H1 (cell line): ENCODE results near the gene DAB2IP. TPM values are rescaled to one million over a fixed set of nuclear protein-coding genes. Genes with fewer than 3 reads are reported as not detected.

Experiments used
- CTCF ChIA-PET: fragments of 300-600 bp; sonication (Branson Sonifier 250); formaldehyde crosslinking; loops from one replicate; lab custom pipeline; 2021; ENCODE audit not compliant: partially characterized antibody; lab: Charles Lee
- POLR2A ChIA-PET: fragments of 300-600 bp; sonication (Branson Sonifier 250); formaldehyde crosslinking; loops from one replicate; lab custom pipeline; 2021; ENCODE audit warnings: inconsistent platforms; ENCODE audit not compliant: partially characterized antibody; lab: Charles Lee
- DNase-seq, 2 experiments: peaks; one replicate each; pipeline versions ENCODE4 v3.0.0 to v3.0.0-alpha.2; 2010 to 2022; ENCODE audit warnings: low spot score in 2 of 2, low read depth in 1 of 2, mixed read lengths in 1 of 2
- FAIRE-seq: peaks from 2 replicates; lab custom pipeline; 2011; peaks lifted over from hg19 to GRCh38; lab: Jason Lieb, UNC
- H2AFZ ChIP-seq: 2 replicates; pipeline ENCODE4 v1.8.1; 2012; ENCODE audit warnings: low read length, inconsistent platforms
- H2AK5ac ChIP-seq: 2 replicates; pipeline ENCODE4 v1.6.1; 2013; ENCODE audit warnings: low read depth, low read length
- H2BK120ac ChIP-seq: replicated peaks from 2 replicates; pipeline ENCODE3; 2013; ENCODE audit warnings: low read depth, low read length, inconsistent platforms
- H2BK12ac ChIP-seq: 2 replicates; pipeline ENCODE4 v1.6.1; 2013; ENCODE audit warnings: low read depth, low read length
- H2BK15ac ChIP-seq: 2 replicates; pipeline ENCODE4 v1.6.1; 2013; ENCODE audit warnings: low read length
- H2BK20ac ChIP-seq: 2 replicates; pipeline ENCODE4 v1.6.1; 2013; ENCODE audit warnings: low read length
- H2BK5ac ChIP-seq: 2 replicates; pipeline ENCODE4 v1.6.1; 2013; ENCODE audit warnings: low read depth, low read length
- H3K14ac ChIP-seq: 2 replicates; pipeline ENCODE4 v1.6.1; 2013; ENCODE audit warnings: inconsistent platforms; ENCODE audit not compliant: insufficient read length
- H3K18ac ChIP-seq: 2 replicates; pipeline ENCODE4 v1.6.1; 2013; ENCODE audit warnings: low read length; ENCODE audit errors: extremely low read depth
- H3K23ac ChIP-seq: 2 replicates; pipeline ENCODE4 v1.6.1; 2013; ENCODE audit warnings: inconsistent platforms; ENCODE audit not compliant: insufficient read length
- H3K23me2 ChIP-seq: 2 replicates; pipeline ENCODE4 v1.6.1; 2013; ENCODE audit warnings: low read depth, low read length
- H3K27ac ChIP-seq: 2 replicates; pipeline ENCODE4 v1.6.1; 2011; ENCODE audit warnings: low read depth, low read length, inconsistent platforms
- H3K27me3 ChIP-seq, 4 experiments: replicated peaks in 1 of 4; 1 replicate in 1 of 4; 2 replicates in 3 of 4; pipeline versions ENCODE4 v1.6.1 to v1.8.1; 2011 to 2013; ENCODE audit warnings: low read length in 3 of 4, mild to moderate bottlenecking in 3 of 4, inconsistent platforms in 2 of 4, mixed read lengths in 2 of 4, moderate library complexity in 1 of 4; ENCODE audit not compliant: control insufficient read depth in 3 of 4, insufficient read depth in 3 of 4; ENCODE audit errors: extremely low read depth in 1 of 4
- H3K36me3 ChIP-seq, 4 experiments: 2 replicates each; pipeline versions ENCODE4 v1.6.1 to v1.8.1; 2011 to 2013; ENCODE audit warnings: mild to moderate bottlenecking in 4 of 4, low read length in 3 of 4, moderate library complexity in 2 of 4, control low read depth in 1 of 4, inconsistent platforms in 1 of 4; ENCODE audit not compliant: insufficient read depth in 4 of 4, control insufficient read depth in 2 of 4
- H3K4ac ChIP-seq: replicated peaks from 2 replicates; pipeline ENCODE3; 2013; ENCODE audit warnings: low read length, low read depth, mixed read lengths, inconsistent platforms; ENCODE audit not compliant: insufficient read length
- H3K4me1 ChIP-seq, 4 experiments: replicated peaks in 1 of 4; 1 replicate in 1 of 4; 2 replicates in 3 of 4; pipeline versions ENCODE4 v1.6.1 to v1.8.1; 2011 to 2013; ENCODE audit warnings: low read length in 3 of 4, inconsistent platforms in 2 of 4, mixed read lengths in 1 of 4; ENCODE audit not compliant: insufficient read depth in 4 of 4, control insufficient read depth in 3 of 4
- H3K4me2 ChIP-seq, 2 experiments: 2 replicates each; pipeline versions ENCODE4 v1.6.1 to v1.8.1; 2011 to 2013; ENCODE audit warnings: low read depth in 2 of 2, low read length in 2 of 2, control low read depth in 1 of 2, inconsistent platforms in 1 of 2, mild to moderate bottlenecking in 1 of 2; ENCODE audit not compliant: insufficient read depth in 1 of 2
- H3K4me3 ChIP-seq, 4 experiments: fragments of 200-600, 300-600 bp in 1 of 4; sonication (generic), shearing (Covaris generic), sonication (Bioruptor Twin) in 1 of 4; 2 replicates each; pipeline versions ENCODE4 v1.5.1 to v1.8.1; 2011 to 2016; ENCODE audit warnings: low read length in 4 of 4, low read depth in 3 of 4, control low read depth in 2 of 4, inconsistent platforms in 2 of 4, mild to moderate bottlenecking in 2 of 4, mixed read lengths in 1 of 4, moderate library complexity in 1 of 4; ENCODE audit not compliant: insufficient read depth in 2 of 4; ENCODE audit errors: extremely low read depth in 1 of 4
- H3K56ac ChIP-seq: replicated peaks from 2 replicates; pipeline ENCODE3; 2013; ENCODE audit warnings: low read depth, mild to moderate bottlenecking, mixed read lengths, low read length, inconsistent platforms; ENCODE audit not compliant: insufficient read length
- H3K79me1 ChIP-seq: 2 replicates; pipeline ENCODE4 v1.6.1; 2013; ENCODE audit warnings: low read depth, low read length, control low read depth
- H3K79me2 ChIP-seq, 2 experiments: 2 replicates each; pipeline versions ENCODE4 v1.6.1 to v1.8.1; 2012 to 2013; ENCODE audit warnings: low read length in 2 of 2, mild to moderate bottlenecking in 2 of 2, inconsistent platforms in 1 of 2; ENCODE audit not compliant: insufficient read depth in 2 of 2, control insufficient read depth in 1 of 2
- H3K9ac ChIP-seq, 4 experiments: replicated peaks in 1 of 4; 1 replicate in 1 of 4; 2 replicates in 3 of 4; pipeline versions ENCODE4 v1.6.1 to v1.8.1; 2011 to 2013; ENCODE audit warnings: low read depth in 3 of 4, low read length in 3 of 4, control low read depth in 2 of 4, mild to moderate bottlenecking in 2 of 4, moderate library complexity in 2 of 4, inconsistent platforms in 1 of 4; ENCODE audit errors: extremely low read depth in 1 of 4
- H3K9me3 ChIP-seq, 2 experiments: 2 replicates each; pipeline versions ENCODE4 v1.6.1 to v1.8.1; 2012 to 2013; ENCODE audit warnings: mild to moderate bottlenecking in 2 of 2, moderate library complexity in 2 of 2, control low read depth in 1 of 2, inconsistent platforms in 1 of 2, low read depth in 1 of 2, low read length in 1 of 2, mixed read lengths in 1 of 2; ENCODE audit not compliant: insufficient read depth in 2 of 2
- H4K20me1 ChIP-seq, 2 experiments: replicated peaks in 1 of 2; 2 replicates each; pipeline versions ENCODE3 to v1.8.1; 2011 to 2013; ENCODE audit warnings: inconsistent platforms in 2 of 2, low read length in 2 of 2, mild to moderate bottlenecking in 1 of 2; ENCODE audit not compliant: insufficient read depth in 2 of 2, control insufficient read depth in 1 of 2
- H4K5ac ChIP-seq: 2 replicates; pipeline ENCODE4 v1.6.1; 2013; ENCODE audit warnings: low read length, low read depth, mixed read lengths, inconsistent platforms; ENCODE audit not compliant: insufficient read length
- H4K8ac ChIP-seq: 2 replicates; pipeline ENCODE4 v1.8.0; 2013; ENCODE audit warnings: mild to moderate bottlenecking, moderate library complexity, low read length, inconsistent platforms; ENCODE audit not compliant: insufficient read depth; ENCODE audit errors: extremely low read depth
- H4K91ac ChIP-seq: replicated peaks from 2 replicates; pipeline ENCODE3; 2013; ENCODE audit warnings: low read length, mixed read lengths, inconsistent platforms; ENCODE audit not compliant: insufficient read length
- BACH1 ChIP-seq: IDR thresholded peaks from 2 replicates; pipeline ENCODE4 v1.6.1; 2012; ENCODE audit warnings: low read length, improper control_type of control experiment
- BCL11A ChIP-seq, 2 experiments: IDR thresholded peaks; one replicate each; pipeline ENCODE4 v1.6.1; 2011; ENCODE audit warnings: low read depth in 2 of 2, low read length in 2 of 2, mild to moderate bottlenecking in 2 of 2
- FOSL1 ChIP-seq: IDR thresholded peaks from 2 replicates; pipeline ENCODE4 v1.6.1; 2011; ENCODE audit warnings: mild to moderate bottlenecking, low read depth, low read length, moderate library complexity; ENCODE audit not compliant: insufficient read depth
- WGBS, 2 experiments: shearing (Covaris generic) in 1 of 2; methylation state at CpG; one replicate each; pipeline versions ENCODE4 v1.1.6 to v1.1.7; 2013 to 2015; ENCODE audit warnings: low lambda C conversion rate in 2 of 2, mixed read lengths in 2 of 2, inconsistent platforms in 1 of 2, low coverage in 1 of 2, missing lambda C conversion rate in 1 of 2; ENCODE audit not compliant: insufficient replicate concordance in 2 of 2, insufficient coverage in 1 of 2, insufficient read length in 1 of 2; ENCODE audit errors: extremely low coverage in 1 of 2, missing lambda C conversion rate in 1 of 2; 5-methylcytosine and 5-hydroxymethylcytosine counted together
- polyA plus RNA-seq, 7 experiments: library from polyadenylated mRNA; depleted of rRNA in 3 of 7; stranded (reverse) in 5 of 7; unstranded in 2 of 7; fragments of >200 nt in 5 of 7; fragments of 200-250 nt in 2 of 7; gene quantifications; 1 replicate in 5 of 7; 2 replicates in 1 of 7; 4 replicates in 1 of 7; pipeline versions ENCODE4 v1.2.1 to v1.2.3, GENCODE V29; 2011 to 2013; ENCODE audit warnings: missing spikeins in 2 of 7, mixed read lengths in 2 of 7
- total RNA-seq: library from RNA; stranded (reverse); fragmentation: NEBNext Ultra II Directional; extraction: Animal tissue kit (Norgen Biotek cat#: 25700); gene quantifications from 2 replicates; pipeline ENCODE4 v1.2.1, GENCODE V29; 2021

DAB2IP gene
- total and polyA plus RNA-seq, 2 of the 8 experiments (the other 6 are each of a cell fraction or from before 2014, with no cell fraction given) = 19.7 to 39.5 TPM

GRCh38 chr9:121694001-121694400 lies 42.6 kb downstream of the DAB2IP start:
- H3K79me1 ChIP-seq = peaks cover 6% of the 10 kb centered on the region
- H2BK15ac ChIP-seq = no peak overlapping the region
- peaks cover 2 to 8% (median 7%) of the 10 kb centered on the region in 4 experiments; a peak in 6 of 7 replicates for H3K4me1 ChIP-seq
- no peak overlapping the region for H3K18ac ChIP-seq
- no peak overlapping the region for H2AFZ ChIP-seq
- H4K20me1 ChIP-seq = peaks cover 28 to 42% of the 10 kb centered on the region in 2 experiments
- TF ChIP-seq BACH1 (no peak), FOSL1 (no peak), BCL11A (IDR thresholded peaks at IDR 0.05; ENCODE audit: low read depth in 2 of 2, low read length in 2 of 2) (no peak)
- no peak overlapping the region for H2BK12ac ChIP-seq
- no peak overlapping the region for H3K4ac ChIP-seq
- CTCF ChIA-PET = interaction anchor here (0.7 to 34.8 kb wide), 20 partner anchors 11 to 192 kb away, joined by 3 to 670 read pairs (median 6); no protein-coding TSS in a partner anchor
- no peaks in the 10 kb centered on the region for H3K9me3 ChIP-seq
- no peak overlapping the region for H3K27ac ChIP-seq
- DNase-seq (no peak), FAIRE-seq (no peak)
- no peak overlapping the region for H3K14ac ChIP-seq
- no peaks in the 10 kb centered on the region; a peak in 3 of 7 replicates for H3K27me3 ChIP-seq
- H4K91ac ChIP-seq = no peak overlapping the region
- no peak overlapping the region for H3K23ac ChIP-seq
- no peak overlapping the region for H4K5ac ChIP-seq
- H4K8ac ChIP-seq = no peak overlapping the region
- no peak overlapping the region for H3K4me3 ChIP-seq
- POLR2A ChIA-PET = no interaction called here
- H3K56ac ChIP-seq = no peak overlapping the region
- no peaks in the 10 kb centered on the region; a peak in 1 of 4 replicates for H3K79me2 ChIP-seq
- H2BK20ac ChIP-seq = no peak overlapping the region
- H2BK5ac ChIP-seq = no peak overlapping the region
- H2AK5ac ChIP-seq = no peak overlapping the region
- H2BK120ac ChIP-seq = no peak overlapping the region
- H3K23me2 ChIP-seq = peaks cover 3% of the 10 kb centered on the region; the same call in 1 of the 2 replicates
- H3K36me3 ChIP-seq = no peaks in the 10 kb centered on the region
- H3K9ac ChIP-seq = no peak overlapping the region
- 86% methylated on average over 3 of the region's 5 CpGs; no CpG with 5 or more reads in 1 of the 2 experiments for WGBS, 2 experiments
- no peak overlapping the region for H3K4me2 ChIP-seq
